OCI-M1 (cell line): ENCODE measurements around the gene KCNG2.

Experiments
- DNase-seq: peaks from one replicate; lab custom pipeline; 2025; lab: John Stamatoyannopoulos, UW

The KCNG2 gene

DNA sequence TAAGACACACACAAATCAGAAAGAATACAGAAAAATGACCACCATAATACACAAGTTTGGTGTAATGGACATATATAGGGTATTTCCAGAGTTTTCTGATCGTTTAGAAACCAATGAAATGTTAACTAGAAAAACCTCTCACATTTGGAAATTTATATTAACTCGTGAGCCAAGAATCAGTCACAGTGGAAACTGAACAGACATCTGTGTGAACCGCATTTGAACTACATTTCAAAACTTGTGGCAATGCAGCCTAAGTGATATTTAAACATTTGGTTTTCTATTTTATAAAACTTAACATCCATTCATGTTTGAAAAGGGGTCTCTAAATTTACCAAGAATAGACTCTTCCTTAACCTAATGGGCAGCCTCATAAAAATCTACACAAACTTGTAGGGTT is 29.0 kb upstream of the KCNG2 start:
- DNase-seq = no peak

DNA sequence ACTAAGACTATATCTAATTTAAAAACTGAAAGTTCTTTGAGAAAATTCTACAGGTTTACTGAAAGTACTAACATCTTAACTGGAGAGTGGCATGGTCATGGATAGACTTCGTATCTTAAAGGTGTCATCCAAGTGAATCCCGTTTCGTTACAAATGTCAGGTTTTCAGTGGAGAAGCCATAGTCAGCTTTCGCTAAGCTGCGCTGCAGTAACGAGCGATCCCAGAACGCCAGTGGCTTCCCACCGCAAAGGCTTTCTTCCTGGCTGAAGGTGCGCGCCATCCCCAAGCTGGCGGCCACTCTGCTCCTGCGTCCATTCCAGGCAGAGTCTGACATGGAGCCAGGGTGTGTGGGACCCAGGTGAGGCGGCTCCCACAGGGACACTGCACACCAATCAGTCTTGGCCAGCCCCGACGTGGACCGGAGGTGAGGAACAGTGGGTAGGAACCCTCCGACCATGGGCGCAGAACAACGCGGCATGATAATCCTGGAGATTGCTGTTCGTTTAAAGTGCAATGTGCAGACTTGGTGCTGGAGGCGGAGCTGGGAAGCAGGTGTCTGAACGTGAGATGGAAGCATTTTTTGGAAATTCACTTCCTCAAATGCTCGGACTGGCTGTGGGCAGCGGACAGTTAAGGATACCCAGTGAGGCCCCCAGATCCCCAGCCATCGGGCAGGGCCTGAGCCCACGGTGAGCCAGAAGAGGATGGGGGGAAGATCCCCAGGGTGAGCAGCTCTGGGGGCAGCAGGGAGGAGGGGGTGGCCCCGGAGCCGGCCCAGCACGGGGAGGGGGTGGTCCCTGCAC is 27.8 kb upstream of the KCNG2 start:
- no peak for DNase-seq

DNA sequence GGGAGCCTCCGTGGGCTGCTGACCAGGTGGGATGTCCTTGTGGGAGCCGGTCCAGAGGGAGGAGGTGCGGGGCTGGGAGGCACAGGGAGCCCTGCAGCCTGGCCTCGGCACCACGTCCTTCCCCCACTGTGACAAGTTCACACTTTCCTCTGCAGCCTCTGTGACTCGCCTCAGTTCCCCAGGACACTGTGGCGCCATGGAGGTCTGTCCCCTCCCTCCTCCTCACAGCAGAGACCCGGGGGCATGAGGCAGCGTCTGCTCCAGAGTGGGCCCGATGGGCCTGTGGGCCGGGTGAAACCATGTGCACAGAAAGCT is 27.3 kb upstream of the KCNG2 start:
- DNase-seq = no peak

DNA sequence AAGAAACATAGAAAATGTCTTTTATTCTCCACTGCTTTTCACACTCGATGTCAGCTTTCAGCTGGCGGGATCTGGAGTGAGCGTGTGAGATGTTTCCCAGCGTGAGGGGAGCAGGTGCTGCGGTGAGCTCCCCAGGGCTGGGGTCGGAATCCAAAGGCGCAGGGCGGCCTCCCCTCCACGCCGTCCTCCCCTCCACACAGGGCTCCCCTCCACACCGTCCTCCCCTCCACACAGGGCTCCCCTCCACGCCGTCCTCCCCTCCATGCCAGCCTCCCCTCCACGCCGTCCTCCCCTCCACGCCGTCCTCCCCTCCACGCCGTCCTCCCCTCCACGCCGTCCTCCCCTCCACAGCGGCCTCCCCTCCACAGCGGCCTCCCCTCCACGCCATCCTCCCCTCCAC is 26.9 kb upstream of the KCNG2 start:
- no peak for DNase-seq

DNA sequence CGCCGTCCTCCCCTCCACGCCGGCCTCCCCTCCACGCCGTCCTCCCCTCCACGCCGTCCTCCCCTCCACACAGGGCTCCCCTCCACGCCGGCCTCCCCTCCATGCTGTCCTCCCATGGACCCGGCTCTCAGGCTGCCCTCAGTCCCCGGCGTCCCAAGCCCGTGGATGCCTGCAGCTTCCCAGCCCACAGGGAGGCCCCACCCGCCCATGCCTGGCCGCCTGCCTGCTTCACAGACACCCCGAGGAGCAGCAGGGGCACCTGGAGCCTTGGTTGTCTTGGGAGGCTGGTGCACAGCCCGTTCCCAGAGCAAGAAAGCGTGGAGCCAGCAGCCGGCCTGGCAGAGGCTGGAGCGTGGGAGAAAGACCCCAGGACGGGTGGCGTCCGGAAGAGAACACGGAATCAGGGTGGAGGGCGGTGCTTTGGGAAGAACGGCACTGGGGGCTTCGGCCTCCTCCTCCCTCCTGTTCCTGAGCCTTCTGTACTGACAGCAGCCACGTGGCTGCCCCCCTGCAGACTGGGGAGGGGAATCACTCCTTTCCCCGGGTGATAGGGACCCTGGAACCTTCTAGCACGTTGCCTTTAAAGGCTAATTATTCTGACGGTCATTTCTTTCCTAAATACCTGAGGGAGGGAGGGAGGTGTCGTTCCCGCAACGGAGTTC is 26.2 kb upstream of the KCNG2 start:
- DNase-seq = no peak

DNA sequence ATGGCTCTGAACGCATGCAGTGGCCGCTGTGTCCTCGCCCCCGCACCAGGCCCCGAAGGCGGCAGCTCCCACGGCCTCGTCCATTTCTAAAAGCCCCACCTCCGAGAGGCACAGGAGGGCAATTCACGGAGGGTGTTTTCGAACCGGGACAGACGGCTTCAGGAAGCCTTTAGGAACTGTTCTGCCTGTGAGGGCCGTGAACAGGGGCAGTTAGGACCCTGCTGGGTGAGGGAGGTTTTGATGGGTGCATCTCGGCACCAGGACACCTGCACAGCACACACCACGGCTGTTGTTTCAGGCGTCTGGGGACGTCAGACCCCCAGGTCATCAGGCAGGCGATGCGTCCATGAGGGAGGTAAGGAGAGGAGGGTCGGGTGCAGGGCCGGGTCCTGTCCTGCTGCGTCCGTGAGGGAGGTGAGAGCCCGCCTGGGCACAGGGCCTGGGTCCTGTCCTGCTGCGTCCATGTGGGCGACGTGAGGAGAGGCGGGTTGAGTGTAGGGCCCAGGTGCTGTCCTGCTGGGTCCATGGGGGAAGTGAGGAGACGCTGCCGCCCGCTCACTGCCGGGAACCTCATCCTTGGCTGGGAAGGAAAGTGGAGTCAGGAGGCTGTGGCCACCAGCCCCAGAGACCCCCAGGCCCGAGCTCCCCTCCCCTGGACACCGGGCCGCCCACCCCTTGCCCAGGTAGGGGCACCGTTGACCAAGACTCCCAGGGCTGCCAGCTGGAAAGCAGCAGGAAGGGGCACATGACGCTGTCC is 25.5 kb upstream of the KCNG2 start:
- no peak for DNase-seq

DNA sequence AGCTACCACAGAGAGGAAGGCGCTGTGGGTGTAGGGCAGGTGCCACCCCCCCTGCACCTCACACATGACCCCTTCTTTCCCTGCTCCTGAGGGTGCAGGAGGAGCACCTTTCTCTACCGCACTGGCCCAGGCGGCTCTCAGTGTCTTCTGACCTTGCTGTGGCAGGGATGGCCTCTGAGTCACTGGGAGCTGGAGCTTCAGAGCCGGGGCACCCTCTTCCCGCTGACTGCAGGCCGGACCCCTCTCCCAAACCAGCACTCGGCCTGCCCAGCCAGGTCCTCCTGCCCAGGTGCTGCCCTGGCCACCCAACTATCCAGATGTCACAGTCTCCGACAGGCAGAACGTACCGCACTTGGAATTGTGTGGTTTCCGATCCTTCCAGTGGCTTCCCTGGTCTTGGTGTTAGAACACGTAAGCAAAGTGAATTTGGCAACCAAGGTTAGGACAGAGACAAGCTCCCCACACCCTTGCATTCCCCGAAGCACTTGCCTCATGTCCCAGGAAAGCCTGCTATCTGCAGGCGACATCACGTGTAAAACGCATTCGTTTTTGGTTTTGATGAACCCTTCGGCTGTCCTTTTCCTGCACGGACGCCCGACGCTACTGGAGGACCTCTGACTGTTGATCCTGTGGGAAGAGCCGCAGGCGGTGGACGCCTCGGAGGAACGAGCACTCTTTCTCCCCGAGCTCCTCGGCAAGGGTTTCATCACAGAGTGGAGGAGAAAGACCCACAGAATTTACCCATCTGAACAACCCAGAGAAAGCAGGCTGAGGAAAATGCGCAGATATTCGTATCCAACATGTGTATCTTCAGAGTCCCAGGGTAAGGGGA is 24.7 kb upstream of the KCNG2 start:
- DNase-seq = no peak

DNA sequence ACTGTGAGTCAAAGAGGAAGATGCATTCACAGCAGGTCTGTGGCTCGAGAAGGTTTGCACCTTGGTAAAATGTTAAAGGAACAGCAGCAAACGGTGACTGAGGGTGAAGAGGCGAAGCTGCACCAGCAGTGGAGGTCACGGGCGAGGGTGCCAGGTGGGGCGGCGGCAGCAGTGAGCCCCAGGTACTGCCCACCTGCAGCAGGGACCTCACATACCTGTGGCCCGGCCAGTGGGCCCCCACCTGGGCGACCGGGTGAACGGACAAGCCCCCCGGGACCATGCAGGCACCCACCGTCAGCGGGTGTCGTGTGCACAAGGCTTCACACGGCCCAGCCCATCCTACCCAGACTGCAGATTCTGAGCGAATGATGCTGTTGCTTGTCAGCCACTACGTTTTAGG is 23.6 kb upstream of the KCNG2 start:
- no peak for DNase-seq

DNA sequence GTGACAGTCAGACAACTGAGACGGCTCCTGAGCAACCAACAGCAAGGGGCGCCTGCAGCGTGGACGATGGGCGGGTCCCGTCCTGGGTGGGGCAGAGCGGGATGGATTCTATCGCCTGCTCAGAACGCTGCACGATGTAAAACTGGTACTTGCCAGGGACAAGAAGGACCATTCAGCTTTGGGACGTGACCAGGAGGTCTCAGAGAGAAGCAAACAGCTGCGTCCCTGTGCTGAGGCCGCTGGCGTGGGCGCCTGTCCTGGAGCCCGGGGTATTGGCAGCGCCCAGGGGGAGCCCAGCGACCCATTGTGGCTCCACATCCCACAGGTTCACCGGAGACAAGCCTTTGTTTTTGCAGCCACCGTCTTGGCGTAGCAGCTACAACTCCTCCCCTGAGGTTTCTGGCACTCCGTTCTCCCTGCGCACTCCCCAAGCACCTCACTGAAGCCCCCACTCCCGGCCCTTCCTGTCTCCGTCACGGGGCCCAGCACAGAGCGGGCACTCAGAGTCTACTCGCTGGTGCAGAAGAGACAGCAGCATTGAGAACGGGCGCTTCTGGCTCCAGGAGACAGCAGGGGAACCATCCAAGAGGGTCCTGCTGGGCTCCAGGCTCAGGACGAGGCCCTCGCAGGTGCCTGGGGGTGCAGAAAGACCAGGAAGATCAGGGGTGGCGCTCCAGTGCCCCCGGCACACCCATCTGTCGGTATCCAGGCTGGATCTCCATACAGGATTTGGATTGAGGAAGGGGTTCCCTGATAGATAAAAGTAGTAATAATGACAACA is 22.1 kb upstream of the KCNG2 start:
- DNase-seq = no peak

DNA sequence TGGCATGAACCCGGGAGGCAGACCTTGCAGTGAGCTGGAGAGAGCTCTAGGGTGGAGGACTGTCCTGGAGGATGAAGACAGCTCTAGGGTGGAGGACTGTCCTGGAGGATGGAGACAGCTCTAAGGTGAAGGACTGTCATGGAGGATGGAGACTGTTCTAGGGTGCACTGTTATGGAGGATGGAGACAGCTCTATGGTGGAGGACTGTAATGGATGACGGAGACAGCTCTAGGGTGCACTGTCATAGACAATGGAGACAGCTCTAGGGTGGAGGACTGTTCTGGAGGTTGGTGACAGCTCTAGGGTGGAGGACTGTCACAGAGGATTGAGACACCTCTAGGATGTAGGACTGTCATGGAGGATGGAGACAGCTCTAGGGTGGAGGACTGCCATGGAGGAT is 21.1 kb upstream of the KCNG2 start:
- DNase-seq = no peak

DNA sequence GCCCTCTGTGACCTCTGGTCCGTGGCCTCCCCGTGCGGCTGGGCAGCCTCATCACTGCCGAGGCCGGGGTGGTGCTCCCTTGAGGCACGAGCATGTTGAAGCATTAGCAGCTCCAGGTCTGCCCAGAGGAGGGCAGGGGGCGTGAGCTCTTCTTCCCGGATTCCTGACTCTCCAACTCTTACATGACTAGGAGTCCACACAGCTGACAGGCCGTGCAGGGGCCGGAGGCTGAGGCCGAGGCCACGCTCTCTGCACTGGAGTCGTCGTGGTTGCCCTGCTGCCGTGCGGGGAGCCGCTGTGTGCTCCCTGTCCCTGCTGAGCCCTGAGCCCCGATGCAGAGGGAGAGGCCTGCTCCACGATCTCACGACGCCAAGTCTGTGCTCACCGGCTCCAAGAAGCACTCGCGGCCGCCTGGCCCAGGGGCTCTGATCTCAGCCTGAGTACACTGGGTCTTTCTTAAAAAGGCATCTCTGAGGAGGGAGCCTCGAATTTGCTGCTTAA is 19.4 kb upstream of the KCNG2 start:
- DNase-seq = no peak

DNA sequence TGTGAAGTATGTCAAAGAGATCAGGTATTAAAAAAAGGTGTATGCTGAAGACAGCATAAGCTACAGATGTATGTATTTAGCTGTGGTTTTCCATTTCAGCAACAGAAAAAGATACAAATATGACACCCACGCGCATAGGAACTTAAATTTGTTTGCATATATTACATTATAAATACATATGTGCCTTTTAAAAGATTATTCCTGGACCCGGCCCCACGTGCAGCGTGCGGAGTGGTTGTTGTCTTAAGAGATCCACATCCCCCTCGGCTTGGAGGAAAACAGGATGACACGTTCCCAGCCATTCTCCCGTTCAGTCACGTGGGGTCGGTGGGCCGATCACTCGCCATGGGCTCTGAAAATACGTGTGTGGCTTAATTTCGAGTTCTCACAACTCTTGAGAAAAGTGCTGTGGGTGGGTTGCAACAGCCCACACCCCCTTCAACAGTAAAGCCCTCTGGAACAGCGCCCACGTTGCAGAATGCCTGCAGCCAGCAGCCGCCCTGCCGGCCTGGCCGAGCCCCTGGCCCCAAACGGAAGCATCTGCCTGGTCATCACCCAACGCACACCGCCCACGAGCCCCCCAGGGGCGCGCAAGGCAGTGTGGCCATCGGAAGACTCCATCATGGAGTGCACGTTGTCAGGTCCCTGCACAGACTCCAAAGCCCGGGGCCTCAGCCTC is 18.6 kb upstream of the KCNG2 start:
- DNase-seq = no peak

DNA sequence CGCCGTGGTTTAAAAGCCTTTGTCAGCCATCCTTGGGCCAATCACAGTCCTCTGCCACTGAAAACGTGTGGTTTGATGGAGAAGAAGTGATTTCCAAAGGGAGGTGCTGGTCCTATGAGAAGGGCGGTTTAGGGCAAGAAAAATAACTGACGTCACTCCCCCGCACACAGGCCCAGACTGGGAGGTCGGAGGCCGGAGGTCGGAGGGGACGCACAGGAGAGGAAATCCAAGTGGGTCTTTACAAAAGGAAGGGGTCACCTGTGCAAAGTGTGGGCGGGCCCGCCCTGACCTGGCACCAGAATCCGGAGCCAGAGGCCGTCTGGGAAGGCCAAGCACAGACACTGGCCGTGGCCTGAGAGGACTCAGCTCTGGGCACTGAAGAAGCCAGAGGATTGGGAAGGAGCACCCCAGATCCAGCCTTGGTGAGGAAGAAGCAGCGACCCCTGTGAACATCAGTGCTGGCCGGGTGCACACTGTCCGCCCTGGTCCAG is 18.0 kb upstream of the KCNG2 start:
- no peak for DNase-seq

DNA sequence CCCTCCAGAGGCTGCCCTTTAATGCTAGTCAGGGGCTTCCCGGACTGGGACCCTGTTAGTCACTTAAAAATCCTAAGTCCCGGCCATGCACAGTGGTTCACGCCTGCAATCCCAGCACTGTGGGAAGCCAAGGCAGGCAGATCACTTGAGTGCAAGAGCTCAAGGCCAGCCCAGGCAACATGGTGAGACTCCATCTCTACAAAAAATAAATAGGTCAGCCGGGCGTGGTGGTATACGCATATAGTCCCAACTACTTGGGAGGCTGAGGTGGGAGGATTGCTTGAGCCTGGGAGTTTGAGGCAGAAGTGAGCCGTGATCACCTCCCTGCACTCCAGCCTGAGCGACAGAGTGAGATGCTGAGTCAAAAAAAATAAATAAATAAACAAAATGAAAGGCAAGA is 17.2 kb upstream of the KCNG2 start:
- DNase-seq = no peak

DNA sequence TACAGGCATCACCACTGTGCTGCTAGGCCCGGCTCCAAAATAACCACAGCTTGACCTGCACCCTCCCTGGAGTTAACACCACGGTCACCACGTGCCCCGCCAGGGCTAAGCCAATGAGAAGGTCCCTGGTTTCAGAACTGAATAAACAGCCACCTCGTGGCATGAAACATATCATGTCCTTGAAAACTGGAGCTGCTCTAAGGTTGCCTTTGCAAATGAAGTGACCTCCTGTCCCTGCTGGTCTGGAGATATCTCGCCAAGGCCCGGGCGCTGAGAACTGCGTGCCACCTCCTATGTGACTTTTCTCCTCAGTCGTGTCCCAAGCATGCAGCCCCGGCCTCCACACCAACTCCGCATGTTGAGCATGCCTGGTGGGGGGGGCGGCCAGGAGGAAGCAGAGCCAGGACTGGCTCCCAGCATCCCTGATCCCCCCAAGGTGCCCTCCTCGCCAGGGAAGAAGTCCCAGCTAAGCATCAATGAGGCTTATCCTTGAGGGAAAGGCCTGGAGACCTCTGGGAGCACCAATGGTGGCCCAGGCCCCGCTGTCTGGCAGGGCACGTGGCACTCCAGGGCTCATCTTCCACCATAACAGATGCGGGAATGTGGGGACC is 16.3 kb upstream of the KCNG2 start:
- DNase-seq = no peak

DNA sequence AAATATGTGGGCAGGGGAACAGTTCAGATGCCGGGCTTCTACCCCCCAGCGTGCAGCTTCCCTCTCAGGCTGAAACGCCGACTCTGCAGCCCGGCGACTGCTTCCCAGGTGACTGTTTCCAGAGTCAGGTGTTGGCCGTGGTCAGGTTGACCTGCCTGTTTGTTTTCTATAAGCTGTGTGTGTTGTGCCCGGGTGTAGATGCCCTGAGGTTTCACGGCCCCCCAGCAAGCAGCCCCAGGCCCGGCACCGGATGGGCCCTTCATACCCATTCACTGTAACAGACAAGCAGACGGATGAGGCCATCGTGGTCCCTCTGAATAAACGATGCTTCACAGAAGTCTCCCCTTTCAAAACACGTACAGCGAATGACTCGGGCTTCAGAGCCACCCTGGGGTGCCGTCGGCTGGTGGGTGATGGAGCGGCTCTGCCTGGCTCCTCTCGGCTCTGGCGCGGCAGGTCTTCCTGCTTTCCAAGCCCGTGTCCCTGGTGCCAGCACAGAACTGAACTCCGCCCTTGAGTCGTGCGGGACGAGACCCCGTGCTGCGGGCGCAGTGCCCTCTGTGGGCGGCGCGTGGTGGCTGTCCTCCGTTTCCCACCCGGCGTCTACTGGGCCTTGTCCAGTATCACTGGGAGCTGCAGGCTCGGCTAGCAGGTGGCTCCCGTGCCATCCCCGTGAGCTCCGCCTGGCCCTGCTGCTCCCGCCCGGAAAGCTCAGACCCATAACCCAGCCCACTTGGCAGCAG is 15.0 kb upstream of the KCNG2 start:
- no peak for DNase-seq

DNA sequence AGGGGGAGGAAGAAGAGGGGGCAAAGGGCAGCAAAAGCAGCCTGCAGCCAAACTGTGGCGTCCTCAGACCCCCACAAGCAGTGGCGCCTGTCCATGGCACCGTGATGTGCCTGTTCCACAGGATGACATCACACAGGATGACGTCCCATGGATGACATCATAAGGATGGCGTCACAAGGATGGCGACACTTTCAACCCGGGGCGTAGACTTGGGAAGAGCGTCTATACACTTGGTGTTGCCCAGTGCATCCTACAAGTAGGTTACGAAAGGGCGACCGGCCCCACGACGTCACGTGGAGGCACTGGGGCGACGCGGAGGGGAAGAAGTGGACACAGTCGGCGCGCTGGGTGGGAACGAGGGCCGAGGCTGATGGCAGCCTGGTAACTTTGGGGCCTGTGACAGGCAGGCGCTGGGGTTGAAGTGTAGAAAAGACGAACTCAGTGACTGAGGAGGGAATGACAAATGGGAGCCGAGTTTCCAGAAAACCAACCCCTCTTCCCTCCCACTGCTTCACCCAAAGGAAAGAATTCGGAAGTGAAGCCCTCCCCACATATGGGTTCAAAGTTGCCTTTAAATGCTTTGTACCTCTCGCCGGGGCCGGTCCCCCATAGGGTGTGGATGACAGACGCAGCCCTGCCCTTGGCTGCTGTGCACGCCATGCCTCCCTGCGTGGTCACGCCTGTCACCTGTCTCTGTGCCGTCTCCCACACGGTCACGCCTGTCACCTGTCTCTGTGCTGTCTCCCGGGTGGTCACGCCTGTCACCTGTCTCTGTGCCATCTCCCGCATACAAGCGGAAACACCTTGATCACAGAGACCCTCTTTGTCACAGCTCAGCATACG is 13.4 kb upstream of the KCNG2 start:
- DNase-seq = no peak

DNA sequence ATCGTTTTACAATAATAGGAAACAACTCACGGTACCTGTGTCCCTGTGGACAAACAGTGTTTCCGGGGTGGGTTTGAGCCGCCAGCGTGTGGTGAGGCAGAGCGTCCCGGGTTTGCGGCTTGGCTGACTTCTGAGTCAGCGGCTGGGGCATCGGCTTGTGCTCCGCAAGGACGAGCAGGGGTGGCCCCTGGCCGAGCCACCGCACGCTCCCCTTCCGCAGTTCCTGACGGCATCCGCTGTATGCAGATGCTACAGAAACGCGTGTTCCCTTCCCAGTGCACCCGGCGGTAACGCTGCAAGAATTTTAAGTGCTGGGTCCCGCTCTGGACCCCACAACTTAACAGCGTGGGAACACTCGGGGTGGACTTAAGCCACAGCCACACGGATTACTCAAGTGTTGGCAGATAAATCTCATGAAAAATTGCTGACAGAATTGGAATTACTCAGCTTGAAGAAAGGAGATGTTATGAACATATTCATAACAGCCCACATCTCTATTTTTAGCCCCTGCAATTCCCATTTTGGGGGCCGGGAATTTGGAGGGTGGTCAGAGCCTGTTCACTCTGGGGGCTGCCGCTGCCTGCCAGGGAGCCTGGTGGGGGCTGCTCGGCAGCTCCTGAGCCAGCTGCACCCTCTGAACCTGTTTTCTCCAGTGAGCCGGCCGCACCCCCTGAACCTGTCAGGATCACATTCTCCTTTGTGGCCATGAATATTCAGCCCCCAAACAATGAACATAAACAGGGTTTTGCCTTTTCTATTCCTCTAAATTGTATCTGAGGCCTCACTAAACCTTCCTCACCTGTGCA is 12.6 kb upstream of the KCNG2 start:
- DNase-seq = no peak
